Glutamatergic neuron (in vitro differentiated cells): ENCODE results near the gene EHD4. TPM values are rescaled to one million over a fixed set of nuclear protein-coding genes. Genes with fewer than 3 reads are reported as not detected.

Experiments used
- DNase-seq: peaks from one replicate; pipeline ENCODE4 v3.0.0; 2022
- H3K27ac Mint-ChIP-seq: one replicate; pipeline ENCODE4 v1.8.0; 2020; ENCODE audit warnings: mild to moderate bottlenecking, mixed read lengths, inconsistent platforms; ENCODE audit not compliant: unreplicated experiment
- H3K27me3 Mint-ChIP-seq: one replicate; pipeline ENCODE4 v1.8.0; 2020; ENCODE audit warnings: mild to moderate bottlenecking, moderate library complexity, mixed read lengths, inconsistent platforms; ENCODE audit not compliant: unreplicated experiment
- H3K36me3 Mint-ChIP-seq: one replicate; pipeline ENCODE4 v1.8.0; 2020; ENCODE audit warnings: mild to moderate bottlenecking, mixed read lengths, inconsistent platforms; ENCODE audit not compliant: unreplicated experiment
- H3K4me1 Mint-ChIP-seq: one replicate; pipeline ENCODE4 v1.8.0; 2020; ENCODE audit warnings: mild to moderate bottlenecking, low read depth, mixed read lengths, inconsistent platforms; ENCODE audit not compliant: unreplicated experiment
- H3K4me3 Mint-ChIP-seq: one replicate; pipeline ENCODE4 v1.8.0; 2020; ENCODE audit warnings: mild to moderate bottlenecking, mixed read lengths, inconsistent platforms; ENCODE audit not compliant: unreplicated experiment
- H3K9me3 Mint-ChIP-seq: one replicate; pipeline ENCODE4 v1.8.0; 2020; ENCODE audit warnings: mild to moderate bottlenecking, moderate library complexity, mixed read lengths, inconsistent platforms; ENCODE audit not compliant: unreplicated experiment
- total RNA-seq: library from RNA; stranded (reverse); fragmentation: NEBNext Ultra II Directional; extraction: Animal tissue kit (Norgen Biotek cat#: 25700); gene quantifications from one replicate; pipeline ENCODE4 v1.2.1, GENCODE V29; 2021; ENCODE audit not compliant: unreplicated experiment
- TF ChIP-seq, protein P1 (sequence below): fragments of 200-600 bp; sonication (generic); IDR thresholded peaks from one replicate; pipeline ENCODE4 v1.5.0; 2021; ENCODE audit not compliant: partially characterized antibody, unreplicated experiment

Gene EHD4
- total RNA-seq, 1 donor from 2014 or later, result 4.0 TPM

- Mint-ChIP-seq H3K27me3 (peaks cover 4% of the 10 kb centered on the region), H3K4me1 (peaks cover under 1% of the 10 kb centered on the region), H3K27ac (no peak overlapping the region), H3K36me3 (no peaks in the 10 kb centered on the region), H3K9me3 (no peaks in the 10 kb centered on the region), H3K4me3 (no peak overlapping the region)
- TF ChIP-seq, protein P1, sequence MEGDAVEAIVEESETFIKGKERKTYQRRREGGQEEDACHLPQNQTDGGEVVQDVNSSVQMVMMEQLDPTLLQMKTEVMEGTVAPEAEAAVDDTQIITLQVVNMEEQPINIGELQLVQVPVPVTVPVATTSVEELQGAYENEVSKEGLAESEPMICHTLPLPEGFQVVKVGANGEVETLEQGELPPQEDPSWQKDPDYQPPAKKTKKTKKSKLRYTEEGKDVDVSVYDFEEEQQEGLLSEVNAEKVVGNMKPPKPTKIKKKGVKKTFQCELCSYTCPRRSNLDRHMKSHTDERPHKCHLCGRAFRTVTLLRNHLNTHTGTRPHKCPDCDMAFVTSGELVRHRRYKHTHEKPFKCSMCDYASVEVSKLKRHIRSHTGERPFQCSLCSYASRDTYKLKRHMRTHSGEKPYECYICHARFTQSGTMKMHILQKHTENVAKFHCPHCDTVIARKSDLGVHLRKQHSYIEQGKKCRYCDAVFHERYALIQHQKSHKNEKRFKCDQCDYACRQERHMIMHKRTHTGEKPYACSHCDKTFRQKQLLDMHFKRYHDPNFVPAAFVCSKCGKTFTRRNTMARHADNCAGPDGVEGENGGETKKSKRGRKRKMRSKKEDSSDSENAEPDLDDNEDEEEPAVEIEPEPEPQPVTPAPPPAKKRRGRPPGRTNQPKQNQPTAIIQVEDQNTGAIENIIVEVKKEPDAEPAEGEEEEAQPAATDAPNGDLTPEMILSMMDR, result no peak
- DNase-seq, result no peak
These were observed 82.2 kb downstream of the EHD4 start for GRCh38 chr15:41890050-41890690.

- H3K27me3 Mint-ChIP-seq, result peaks cover 5% of the 10 kb centered on the region
- H3K27ac Mint-ChIP-seq, result no peak overlapping the region
- peaks cover 6% of the 10 kb centered on the region for H3K36me3 Mint-ChIP-seq
- no peaks in the 10 kb centered on the region for H3K4me1 Mint-ChIP-seq
- TF ChIP-seq, protein P1, result no peak
- peaks cover 2% of the 10 kb centered on the region for H3K9me3 Mint-ChIP-seq
- no peak for DNase-seq
- no peak overlapping the region for H3K4me3 Mint-ChIP-seq
These were observed 83.6 kb downstream of the EHD4 start for GRCh38 chr15:41888662-41889253.

- peaks cover 5% of the 10 kb centered on the region for H3K27me3 Mint-ChIP-seq
- no peak overlapping the region for H3K4me3 Mint-ChIP-seq
- TF ChIP-seq, protein P1, result no peak
- no peak overlapping the region for H3K27ac Mint-ChIP-seq
- H3K36me3 Mint-ChIP-seq, result peaks cover 6% of the 10 kb centered on the region
- DNase-seq, result no peak
- peaks cover 2% of the 10 kb centered on the region for H3K9me3 Mint-ChIP-seq
- H3K4me1 Mint-ChIP-seq, result no peaks in the 10 kb centered on the region
These were observed 84.5 kb downstream of the EHD4 start for GRCh38 chr15:41887893-41888292.

- no peak overlapping the region for H3K4me3 Mint-ChIP-seq
- H3K36me3 Mint-ChIP-seq, result peaks cover 6% of the 10 kb centered on the region
- no peak for DNase-seq
- H3K27ac Mint-ChIP-seq, result no peak overlapping the region
- TF ChIP-seq, protein P1, result no peak
- H3K4me1 Mint-ChIP-seq, result no peaks in the 10 kb centered on the region
- peaks cover 4% of the 10 kb centered on the region for H3K9me3 Mint-ChIP-seq
- peaks cover 5% of the 10 kb centered on the region for H3K27me3 Mint-ChIP-seq
These were observed 85.2 kb downstream of the EHD4 start for GRCh38 chr15:41887161-41887560.

- Mint-ChIP-seq H3K27ac (no peak overlapping the region), H3K27me3 (peaks cover 5% of the 10 kb centered on the region), H3K9me3 (peaks cover 4% of the 10 kb centered on the region), H3K4me3 (no peak overlapping the region), H3K4me1 (no peaks in the 10 kb centered on the region), H3K36me3 (peaks cover 6% of the 10 kb centered on the region)
- DNase-seq, result no peak
- TF ChIP-seq, protein P1, result no peak
These were observed 85.6 kb downstream of the EHD4 start for GRCh38 chr15:41886741-41887140.
